Cardiac muscle cell (in vitro differentiated cells and primary cell): ENCODE measurements around the gene EXOSC5. TPM values are rescaled to one million over a fixed set of nuclear protein-coding genes. Genes with fewer than 3 reads are reported as not detected.

Source experiments
- DNase-seq, 2 donors: peaks; one replicate each; pipeline versions ENCODE4 v3.0.0 to v3.0.0-alpha.2; 2010 to 2017; ENCODE audit warnings: low read depth in 1 of 2, low spot score in 1 of 2
- H3K27ac ChIP-seq: fragments of 200-600 bp; sonication (generic); 2 replicates; pipeline ENCODE4 v1.5.1; 2016
- H3K27me3 ChIP-seq: fragments of 200-600 bp; sonication (generic); 2 replicates; pipeline ENCODE4 v1.6.0; 2016; ENCODE audit warnings: control low read depth
- H3K36me3 ChIP-seq: fragments of 200-600 bp; sonication (generic); 2 replicates; pipeline ENCODE4 v1.5.1; 2016; ENCODE audit warnings: control low read depth
- H3K4me1 ChIP-seq: fragments of 200-600 bp; sonication (generic); 2 replicates; pipeline ENCODE4 v1.8.1; 2017; ENCODE audit warnings: low read depth, mild to moderate bottlenecking, mixed run types
- H3K4me3 ChIP-seq: fragments of 200-600 bp; sonication (generic); 2 replicates; pipeline ENCODE4 v1.5.1; 2016; ENCODE audit warnings: mild to moderate bottlenecking
- H3K9me3 ChIP-seq: fragments of 200-600 bp; sonication (generic); 2 replicates; pipeline ENCODE4 v1.5.1; 2017; ENCODE audit warnings: low read depth, mild to moderate bottlenecking, control low read depth
- CTCF ChIP-seq: IDR thresholded peaks from 2 replicates; pipeline ENCODE4 v1.5.1; 2012; ENCODE audit warnings: low read depth, mild to moderate bottlenecking, low read length
- polyA plus RNA-seq: library from polyadenylated mRNA; unstranded; fragments of >200 nt; fragmentation: Nextera tagmentation; extraction: Ambion mirVana; gene quantifications from 2 replicates; pipeline ENCODE4 v1.2.1, GENCODE V29; 2016
- total RNA-seq: library from RNA; depleted of rRNA; stranded (reverse); fragments of >200 nt; gene quantifications from 2 replicates; pipeline ENCODE4 v1.2.3, GENCODE V29; 2016

Gene EXOSC5
- total and polyA plus RNA-seq, 2 experiments from 2014 or later = 31.4 to 53.0 TPM

GRCh38 chr19:41369769-41370168 is 27.4 kb downstream of the EXOSC5 start:
- Histone ChIP-seq H3K9me3 (no peaks in the 10 kb centered on the region), H3K36me3 (no peaks in the 10 kb centered on the region), H3K27me3 (no peaks in the 10 kb centered on the region), H3K27ac (no peak overlapping the region), H3K4me3 (no peak overlapping the region), H3K4me1 (no peaks in the 10 kb centered on the region)
- DNase-seq = no peak
- no peak for TF ChIP-seq CTCF

GRCh38 chr19:41367848-41368301 is 29.3 kb downstream of the EXOSC5 start:
- H3K4me3 ChIP-seq = no peak overlapping the region
- no peak for TF ChIP-seq CTCF
- no peaks in the 10 kb centered on the region for H3K9me3 ChIP-seq
- DNase-seq = peak in 1 of 2 donors; percentile 93
- no peaks in the 10 kb centered on the region for H3K27me3 ChIP-seq
- no peaks in the 10 kb centered on the region for H3K4me1 ChIP-seq
- H3K27ac ChIP-seq = no peak overlapping the region
- H3K36me3 ChIP-seq = no peaks in the 10 kb centered on the region

- Histone ChIP-seq H3K4me1 (no peaks in the 10 kb centered on the region), H3K36me3 (no peaks in the 10 kb centered on the region), H3K27ac (no peak overlapping the region), H3K27me3 (no peaks in the 10 kb centered on the region), H3K4me3 (no peak overlapping the region), H3K9me3 (no peaks in the 10 kb centered on the region)
- DNase-seq = no peak
- peak; percentile 14 for TF ChIP-seq CTCF
Measured at GRCh38 chr19:41366089-41366488, 31.1 kb downstream of the EXOSC5 start.

- H3K4me1 ChIP-seq = no peaks in the 10 kb centered on the region
- no peaks in the 10 kb centered on the region for H3K36me3 ChIP-seq
- H3K4me3 ChIP-seq = peak overlapping the region; percentile 60
- no peak for DNase-seq
- no peak for TF ChIP-seq CTCF
- peak overlapping the region; percentile 97 for H3K27ac ChIP-seq
- no peaks in the 10 kb centered on the region for H3K9me3 ChIP-seq
- H3K27me3 ChIP-seq = no peaks in the 10 kb centered on the region
Measured at GRCh38 chr19:41364524-41365391, 32.4 kb downstream of the EXOSC5 start.

- H3K9me3 ChIP-seq = no peaks in the 10 kb centered on the region
- H3K27ac ChIP-seq = peak within 1 kb of the TSS; percentile 97
- no peak for TF ChIP-seq CTCF
- DNase-seq = peak; percentile 98 to 99
- H3K4me3 ChIP-seq = peak within 1 kb of the TSS; percentile 60
- no peaks in the 10 kb centered on the region for H3K4me1 ChIP-seq
- H3K27me3 ChIP-seq = no peaks in the 10 kb centered on the region
- no peaks in the 10 kb centered on the region for H3K36me3 ChIP-seq
Measured at GRCh38 chr19:41363753-41364523, 33.2 kb downstream of the EXOSC5 start, which contains the start of gene B9D2. B9D2 (minus strand) TSS chr19:41364149; CDS start chr19:41363519, 630 bp downstream.
